Neural cell (in vitro differentiated cells): ENCODE measurements around the gene SLC35G1.

Experiments used
- EP300 ChIP-seq: fragments of 450-650 bp; conservative IDR thresholded peaks from 2 replicates; pipeline ENCODE4 v1.6.1; 2014; ENCODE audit warnings: antibody characterized with exemption, mild to moderate bottlenecking, moderate library complexity; ENCODE audit not compliant: poor library complexity, severe bottlenecking
- EZH2 ChIP-seq: fragments of 200-600, 300-800 bp; shearing (Covaris generic), sonication (generic); IDR thresholded peaks from 2 replicates; pipeline ENCODE4 v1.6.1; 2014; ENCODE audit warnings: antibody characterized with exemption, low read length, borderline replicate concordance, mild to moderate bottlenecking; ENCODE audit not compliant: insufficient read depth, poor library complexity, severe bottlenecking
- POLR2AphosphoS5 ChIP-seq: IDR thresholded peaks from 2 replicates; pipeline ENCODE4 v1.6.1; 2012
- TAF1 ChIP-seq: IDR thresholded peaks from 2 replicates; pipeline ENCODE4 v1.6.1; 2012; ENCODE audit warnings: low read depth
- TF ChIP-seq, protein P1 (sequence below): fragments of 450-650 bp; IDR thresholded peaks from 2 replicates; pipeline ENCODE4 v1.5.1; 2014; ENCODE audit warnings: antibody characterized with exemption, mild to moderate bottlenecking, moderate library complexity; ENCODE audit not compliant: poor library complexity, severe bottlenecking

DNA sequence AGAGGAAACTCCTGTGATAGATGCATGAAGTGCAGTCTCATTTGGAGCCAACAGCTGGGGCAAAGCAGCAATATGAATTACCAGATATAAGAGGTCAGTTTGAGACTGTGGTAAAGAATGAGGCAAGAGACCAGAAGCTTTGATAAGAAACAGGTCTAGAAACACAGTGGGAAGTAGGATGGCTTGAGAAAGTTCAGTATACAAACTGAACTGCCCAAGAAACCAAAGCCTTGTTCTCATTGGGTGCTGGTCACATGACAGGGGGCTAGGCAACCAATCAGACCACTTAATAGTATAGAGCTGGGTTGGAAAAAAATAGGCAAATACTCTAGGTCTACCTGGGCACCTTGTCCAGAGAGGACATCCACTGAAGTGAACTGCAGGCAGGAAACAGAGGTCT lies 53.7 kb downstream of the SLC35G1 start:
- TF ChIP-seq EZH2 = no peak
- TF ChIP-seq EP300 = no peak
- TF ChIP-seq, protein P1, sequence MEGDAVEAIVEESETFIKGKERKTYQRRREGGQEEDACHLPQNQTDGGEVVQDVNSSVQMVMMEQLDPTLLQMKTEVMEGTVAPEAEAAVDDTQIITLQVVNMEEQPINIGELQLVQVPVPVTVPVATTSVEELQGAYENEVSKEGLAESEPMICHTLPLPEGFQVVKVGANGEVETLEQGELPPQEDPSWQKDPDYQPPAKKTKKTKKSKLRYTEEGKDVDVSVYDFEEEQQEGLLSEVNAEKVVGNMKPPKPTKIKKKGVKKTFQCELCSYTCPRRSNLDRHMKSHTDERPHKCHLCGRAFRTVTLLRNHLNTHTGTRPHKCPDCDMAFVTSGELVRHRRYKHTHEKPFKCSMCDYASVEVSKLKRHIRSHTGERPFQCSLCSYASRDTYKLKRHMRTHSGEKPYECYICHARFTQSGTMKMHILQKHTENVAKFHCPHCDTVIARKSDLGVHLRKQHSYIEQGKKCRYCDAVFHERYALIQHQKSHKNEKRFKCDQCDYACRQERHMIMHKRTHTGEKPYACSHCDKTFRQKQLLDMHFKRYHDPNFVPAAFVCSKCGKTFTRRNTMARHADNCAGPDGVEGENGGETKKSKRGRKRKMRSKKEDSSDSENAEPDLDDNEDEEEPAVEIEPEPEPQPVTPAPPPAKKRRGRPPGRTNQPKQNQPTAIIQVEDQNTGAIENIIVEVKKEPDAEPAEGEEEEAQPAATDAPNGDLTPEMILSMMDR = no peak
- no peak for TF ChIP-seq POLR2AphosphoS5
- TF ChIP-seq TAF1 = no peak
